Stimulated activated CD4-positive, alpha-beta T cell treated with anti-CD3 and anti-CD28 coated beads, Interleukin-12 subunit alpha, Interleukin-12 subunit beta, amount 100 ng/mL, for 48 hours (primary cell): Measurements from ENCODE around the gene MLKL.

Experiments
- DNase-seq, 3 donors: peaks; one replicate each; pipeline ENCODE4 v3.0.0-alpha.2; 2020; ENCODE audit warnings: low read depth in 2 of 3, low spot score in 1 of 3

Gene MLKL

GRCh38 chr16:74700438-74701225 lies at the start of gene MLKL:
TSS of gene MLKL (minus strand) at chr16:74700862. CDS start at chr16:74695757, 5,105 bp downstream.
- DNase-seq = peak; percentile 32 to 43 (median 37)

GRCh38 chr16:74749291-74750055 lies 48.8 kb upstream of the MLKL start:
- no peak for DNase-seq

DNA sequence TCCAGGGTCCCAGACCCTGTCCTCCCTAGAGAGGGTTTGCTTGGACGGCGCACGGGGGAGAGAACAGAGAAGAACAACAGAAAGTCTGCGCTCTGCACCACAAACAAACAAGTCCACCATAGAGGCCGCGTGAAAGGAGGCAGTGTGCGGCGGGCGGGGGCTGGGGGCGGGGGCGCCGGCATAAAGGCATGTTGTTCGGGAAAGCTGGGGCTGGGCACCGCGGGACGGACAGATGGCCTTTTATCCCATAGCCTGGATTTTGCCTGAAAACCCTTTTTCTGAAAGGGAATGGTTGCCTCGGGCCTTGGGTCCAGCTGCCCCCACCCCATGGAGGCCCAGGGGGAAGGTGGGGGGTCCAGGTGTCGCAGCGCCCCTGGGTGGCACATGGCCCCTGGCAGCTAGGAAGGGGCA lies 48.0 kb upstream of the MLKL start:
- DNase-seq = no peak

DNA sequence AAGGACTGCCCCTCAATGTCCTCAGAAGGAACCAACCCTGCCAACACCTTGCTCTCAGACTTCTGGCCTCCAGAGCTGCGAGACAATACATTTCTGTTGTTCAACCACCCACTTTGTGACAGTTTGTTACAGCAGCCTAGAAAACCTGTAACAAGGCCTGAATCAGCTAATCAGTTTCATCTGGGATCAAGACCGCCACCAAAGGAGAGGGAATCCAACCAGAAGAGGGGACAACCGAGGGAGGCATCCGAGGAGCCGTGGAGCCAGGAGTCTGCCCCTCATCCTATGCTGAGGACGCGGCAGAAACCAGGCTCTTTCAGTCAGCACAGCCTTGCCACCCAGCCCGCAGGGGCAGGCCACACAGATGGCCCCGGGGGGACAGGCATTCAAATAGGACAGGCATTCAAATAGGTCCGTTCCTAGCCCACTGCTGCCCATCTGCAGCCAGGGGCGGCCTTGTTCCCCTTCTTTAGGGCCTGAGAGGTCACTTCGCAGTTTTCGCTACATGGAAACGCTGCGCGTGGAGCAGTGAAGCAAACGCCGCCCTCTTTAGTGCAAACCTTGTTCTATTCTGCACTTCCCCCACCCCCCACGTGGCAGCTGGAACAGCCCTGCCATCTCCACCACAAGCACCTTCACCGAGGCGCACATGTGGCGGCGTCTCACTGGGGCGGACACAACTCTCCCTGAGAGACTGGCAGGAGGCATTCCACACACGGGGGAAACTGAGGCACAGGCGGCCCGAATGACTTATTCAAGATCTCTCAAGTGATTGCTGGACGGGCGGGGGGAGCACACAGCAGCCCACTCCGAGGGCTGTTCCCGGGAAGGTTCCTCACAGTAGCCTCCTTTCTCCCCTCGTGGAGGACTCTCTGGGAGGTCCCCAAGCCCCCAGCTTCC lies 47.3 kb upstream of the MLKL start:
- DNase-seq = no peak

- no peak for DNase-seq
Observed at GRCh38 chr16:74745926-74746325, 45.3 kb upstream of the MLKL start.

- no peak for DNase-seq
Observed at GRCh38 chr16:74745109-74745615, 44.5 kb upstream of the MLKL start.

DNA sequence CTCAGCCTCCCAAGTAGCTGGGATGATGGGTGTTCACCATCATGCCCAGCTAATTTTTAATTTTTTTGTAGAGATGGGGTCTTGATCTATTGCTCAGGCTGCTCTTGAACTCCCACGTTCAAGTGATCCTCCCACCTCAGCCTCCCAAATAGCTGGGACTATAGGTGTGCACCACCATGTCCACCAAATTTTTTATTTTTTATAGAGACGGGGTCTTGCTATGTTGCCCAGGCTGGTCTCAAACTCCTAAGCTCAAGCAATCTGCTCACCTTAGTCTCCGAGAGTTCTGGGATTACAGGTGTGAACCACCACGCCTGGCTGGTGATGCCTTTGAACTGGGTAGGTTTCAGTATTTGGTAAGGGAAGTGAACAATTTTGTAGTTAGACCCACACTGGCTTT lies 43.9 kb upstream of the MLKL start:
- no peak for DNase-seq

- DNase-seq = no peak
Observed at GRCh38 chr16:74743668-74744299, 43.1 kb upstream of the MLKL start.

DNA sequence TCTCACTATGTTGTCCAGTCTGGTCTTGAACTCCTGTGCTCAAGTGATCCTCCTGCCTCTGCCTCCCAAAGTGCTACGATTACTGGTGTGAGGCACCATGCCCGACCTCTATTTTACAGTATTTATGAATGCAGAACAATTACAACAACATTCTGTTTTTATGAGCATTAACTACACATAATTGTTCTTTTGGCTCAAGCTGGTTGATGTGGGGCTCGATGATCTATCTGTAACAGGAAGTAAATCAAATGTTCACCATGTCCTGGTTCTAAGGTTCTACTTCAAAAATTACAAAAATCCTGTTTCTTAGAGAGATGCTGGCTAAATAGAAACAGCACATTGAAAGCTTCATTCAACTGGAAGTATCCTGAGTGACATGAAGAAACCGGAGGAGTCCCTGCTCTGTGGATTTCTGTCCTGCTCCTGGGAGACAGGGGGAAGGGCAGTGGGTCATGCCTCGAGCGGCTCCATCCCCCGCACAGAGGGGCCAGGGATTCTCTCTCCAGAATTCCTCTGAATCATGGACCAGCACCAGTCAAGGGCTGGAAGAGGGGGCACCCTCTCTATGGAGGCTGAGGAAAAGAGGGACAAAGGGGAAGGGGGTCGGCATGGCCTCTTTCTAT lies 42.5 kb upstream of the MLKL start:
- DNase-seq = no peak

GRCh38 chr16:74742051-74742481 lies 41.4 kb upstream of the MLKL start:
- DNase-seq = no peak

- no peak for DNase-seq
Observed at GRCh38 chr16:74740795-74741304, 40.2 kb upstream of the MLKL start.

- no peak for DNase-seq
Observed at GRCh38 chr16:74739275-74739674, 38.6 kb upstream of the MLKL start.

- no peak for DNase-seq
Observed at GRCh38 chr16:74738816-74739215, 38.2 kb upstream of the MLKL start.

- DNase-seq = no peak
Observed at GRCh38 chr16:74738113-74738541, 37.5 kb upstream of the MLKL start.

DNA sequence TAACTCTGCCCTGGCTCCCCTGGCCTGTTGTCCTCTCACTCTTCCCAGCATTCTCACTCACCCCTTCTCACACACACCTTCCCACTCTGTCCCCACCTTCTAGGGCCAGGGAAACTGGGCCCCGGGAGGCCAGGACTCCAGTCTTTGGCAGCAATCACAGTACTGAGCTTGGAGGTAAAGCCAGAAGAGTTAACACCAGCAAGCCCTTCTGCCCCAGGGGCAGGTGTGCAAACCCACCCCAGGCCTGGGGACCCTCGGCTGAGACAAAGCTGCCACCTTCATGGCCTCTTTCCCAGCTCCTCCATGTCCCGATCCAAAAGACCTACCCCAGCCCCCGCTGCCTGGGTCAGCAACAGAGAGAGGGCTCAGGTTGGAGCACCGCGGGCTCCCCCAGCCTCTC lies 36.9 kb upstream of the MLKL start:
- no peak for DNase-seq

DNA sequence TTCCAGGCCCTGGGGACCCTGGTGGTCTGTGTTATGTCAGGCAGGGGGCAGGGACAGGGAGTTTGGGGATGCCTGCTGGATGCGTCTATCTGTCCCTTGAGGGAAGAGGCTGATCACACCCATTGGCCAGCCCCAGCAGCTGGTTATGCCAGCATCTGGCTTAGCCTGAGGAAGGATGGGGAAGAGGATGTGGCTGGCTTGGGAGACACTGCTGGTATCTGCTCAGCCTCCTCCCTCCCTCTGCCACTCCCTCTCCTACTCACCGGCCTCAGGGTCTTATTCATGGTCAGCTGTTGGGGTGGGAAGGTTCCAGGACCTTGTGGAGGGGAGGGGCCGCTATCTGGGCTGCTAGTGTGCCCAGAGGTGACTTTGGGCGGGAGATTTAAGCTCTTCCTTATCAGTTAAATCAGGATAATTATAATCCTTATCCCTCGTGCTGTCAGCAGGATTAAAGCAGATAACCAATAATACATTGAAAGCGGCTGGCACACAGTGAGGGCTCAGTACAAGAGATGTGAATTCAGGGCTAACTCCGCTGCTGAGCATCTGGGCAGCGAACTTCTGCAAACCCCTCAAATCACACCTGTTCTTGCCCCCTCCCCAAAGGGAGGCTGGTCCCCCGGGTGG lies 36.0 kb upstream of the MLKL start:
- DNase-seq = no peak

- DNase-seq = no peak
Observed at GRCh38 chr16:74735554-74735953, 34.9 kb upstream of the MLKL start.

GRCh38 chr16:74735162-74735452 lies 34.4 kb upstream of the MLKL start:
- no peak for DNase-seq

- DNase-seq = no peak
Observed at GRCh38 chr16:74734361-74735161, 33.9 kb upstream of the MLKL start.
